Neural progenitor cell (in vitro differentiated cells): ENCODE results near the gene PRKX.

ENCODE experiments used
- EZH2 ChIP-seq: fragments of 200-600 bp; sonication (generic); IDR thresholded peaks from 2 replicates; pipeline ENCODE4 v1.6.1; 2017; ENCODE audit warnings: antibody characterized with exemption, mild to moderate bottlenecking, moderate library complexity
- TF ChIP-seq, protein P1 (sequence below): fragments of 200-600 bp; sonication (generic); IDR thresholded peaks from 2 replicates; pipeline ENCODE4 v1.5.1; 2017; ENCODE audit warnings: antibody characterized with exemption, mild to moderate bottlenecking

DNA sequence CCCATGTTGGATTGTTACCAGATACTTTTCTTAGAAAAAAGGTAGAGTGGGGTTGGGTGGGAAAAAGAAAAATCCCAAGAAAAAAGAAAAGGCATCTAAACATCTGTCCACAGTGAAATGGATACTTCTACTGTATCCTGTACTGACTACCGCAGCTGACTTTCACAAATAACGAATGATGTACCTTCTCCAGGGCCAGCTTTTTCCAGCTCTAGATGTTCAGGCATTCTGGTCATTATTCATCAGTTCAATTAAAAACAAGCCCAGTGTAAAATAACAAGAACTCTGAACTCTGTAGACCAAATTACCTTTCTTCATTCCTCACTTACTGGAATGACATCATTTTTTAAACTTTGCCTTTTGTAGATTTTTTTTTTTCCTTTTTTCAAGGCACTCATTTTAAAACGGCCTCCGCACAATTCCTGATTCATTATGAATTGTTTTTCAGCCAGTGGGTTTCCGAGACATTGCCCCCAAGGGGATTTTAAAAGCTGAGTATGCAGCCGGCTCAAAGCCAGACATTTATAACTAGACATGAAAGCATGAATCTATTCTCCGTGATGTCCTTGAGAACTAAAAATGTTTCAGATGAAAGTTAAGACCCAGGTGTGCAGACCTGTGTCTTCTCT is 113.5 kb downstream of the PRKX start:
- TF ChIP-seq, protein P1, sequence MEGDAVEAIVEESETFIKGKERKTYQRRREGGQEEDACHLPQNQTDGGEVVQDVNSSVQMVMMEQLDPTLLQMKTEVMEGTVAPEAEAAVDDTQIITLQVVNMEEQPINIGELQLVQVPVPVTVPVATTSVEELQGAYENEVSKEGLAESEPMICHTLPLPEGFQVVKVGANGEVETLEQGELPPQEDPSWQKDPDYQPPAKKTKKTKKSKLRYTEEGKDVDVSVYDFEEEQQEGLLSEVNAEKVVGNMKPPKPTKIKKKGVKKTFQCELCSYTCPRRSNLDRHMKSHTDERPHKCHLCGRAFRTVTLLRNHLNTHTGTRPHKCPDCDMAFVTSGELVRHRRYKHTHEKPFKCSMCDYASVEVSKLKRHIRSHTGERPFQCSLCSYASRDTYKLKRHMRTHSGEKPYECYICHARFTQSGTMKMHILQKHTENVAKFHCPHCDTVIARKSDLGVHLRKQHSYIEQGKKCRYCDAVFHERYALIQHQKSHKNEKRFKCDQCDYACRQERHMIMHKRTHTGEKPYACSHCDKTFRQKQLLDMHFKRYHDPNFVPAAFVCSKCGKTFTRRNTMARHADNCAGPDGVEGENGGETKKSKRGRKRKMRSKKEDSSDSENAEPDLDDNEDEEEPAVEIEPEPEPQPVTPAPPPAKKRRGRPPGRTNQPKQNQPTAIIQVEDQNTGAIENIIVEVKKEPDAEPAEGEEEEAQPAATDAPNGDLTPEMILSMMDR = no peak
- TF ChIP-seq EZH2 = no peak
